ENCODE data around the gene COQ2.
"Not testable (repeated sequence)": the region's sequence is repeated elsewhere in the genome, so short reads cannot be mapped to it uniquely, and the experiment has no call there.

COQ2 gene

DNA sequence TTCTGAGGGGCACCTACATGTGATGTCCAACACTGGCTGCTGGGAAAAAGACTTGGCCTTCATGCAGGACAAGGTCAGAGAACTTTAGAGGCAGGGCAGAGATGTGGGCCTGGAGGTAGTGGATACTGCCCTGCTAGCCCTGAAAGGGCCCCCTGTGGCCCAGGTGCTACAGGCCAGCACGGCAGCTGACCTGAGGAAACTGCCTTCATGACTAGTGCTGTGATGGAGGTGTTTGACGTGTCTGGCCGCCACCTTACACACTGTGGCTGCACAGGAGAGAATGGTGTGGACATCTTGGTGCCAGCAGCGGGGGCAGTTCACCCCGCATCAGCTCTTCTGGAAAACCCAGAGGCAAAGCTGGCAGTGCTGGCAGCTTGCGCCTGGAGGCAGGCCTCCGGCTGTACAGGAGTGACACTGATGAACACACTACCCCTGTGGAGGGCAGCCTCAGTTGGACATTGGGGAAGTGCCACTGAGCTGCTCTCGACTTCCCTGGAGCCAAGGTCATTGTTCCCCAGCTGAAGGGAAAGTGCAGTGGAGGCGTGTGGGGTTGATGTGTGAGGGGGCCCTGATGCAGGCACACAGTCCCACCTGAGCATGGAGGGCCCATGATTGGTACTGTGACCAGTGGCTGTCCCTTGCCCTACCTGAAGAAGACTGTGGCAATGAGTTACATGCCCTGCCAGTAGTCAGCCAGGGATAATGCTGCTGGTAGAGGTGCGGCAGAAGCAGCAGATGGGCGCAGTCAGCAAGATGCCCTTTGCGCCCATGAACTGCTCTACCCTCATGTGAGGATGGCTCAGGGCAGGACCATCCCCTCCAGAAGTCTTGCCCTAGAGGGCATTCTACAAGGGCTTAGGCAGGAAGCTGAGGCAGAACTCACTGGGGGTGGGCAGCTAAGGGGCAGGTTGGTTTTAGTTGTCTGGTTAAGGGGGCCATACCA, 36.9 kb downstream of the COQ2 start:
- no peak for DNase-seq

DNA sequence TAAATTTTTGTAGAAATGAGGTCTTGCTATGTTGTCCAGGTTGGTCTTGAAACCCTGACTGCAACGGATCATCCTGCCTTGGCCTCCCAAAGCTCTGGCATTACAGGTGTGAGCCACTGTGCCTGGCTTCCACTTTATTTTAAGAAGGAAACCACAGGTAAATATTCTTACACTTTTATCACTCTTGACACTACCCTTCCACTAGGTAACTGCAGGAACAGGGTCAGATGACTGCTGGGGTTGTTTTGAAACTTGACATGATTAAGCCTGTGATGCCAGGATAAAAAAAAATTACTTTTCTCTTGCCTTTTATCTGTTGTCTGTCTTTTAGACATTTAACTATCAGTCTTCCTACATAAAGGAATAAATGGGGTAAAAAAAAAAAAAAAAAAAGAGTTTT, 43.5 kb downstream of the COQ2 start:
- no peak for DNase-seq

DNA sequence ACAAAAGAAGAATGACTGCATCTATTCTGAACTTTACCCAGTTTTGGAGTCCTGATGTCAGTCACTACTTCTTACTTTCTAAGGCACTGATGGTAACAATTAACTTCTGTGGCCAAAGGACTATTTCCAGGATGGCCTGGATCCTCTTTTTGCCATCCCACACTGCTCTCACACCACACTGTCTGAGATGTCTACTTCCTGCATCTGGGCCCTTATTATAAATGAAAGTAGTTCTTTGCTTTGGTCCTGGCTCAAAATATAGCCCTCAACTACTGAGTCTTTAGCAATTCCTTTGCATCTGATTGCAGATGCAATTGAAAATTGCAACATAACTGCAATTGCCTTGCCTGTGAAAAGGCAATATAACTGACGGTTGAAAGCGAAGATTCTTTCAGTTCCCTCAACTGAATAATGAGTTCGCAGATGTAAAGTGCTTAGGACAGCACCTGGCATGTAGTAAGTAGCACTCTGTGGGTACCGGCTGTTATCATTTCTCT, 44.2 kb downstream of the COQ2 start:
- no peak for DNase-seq

DNA sequence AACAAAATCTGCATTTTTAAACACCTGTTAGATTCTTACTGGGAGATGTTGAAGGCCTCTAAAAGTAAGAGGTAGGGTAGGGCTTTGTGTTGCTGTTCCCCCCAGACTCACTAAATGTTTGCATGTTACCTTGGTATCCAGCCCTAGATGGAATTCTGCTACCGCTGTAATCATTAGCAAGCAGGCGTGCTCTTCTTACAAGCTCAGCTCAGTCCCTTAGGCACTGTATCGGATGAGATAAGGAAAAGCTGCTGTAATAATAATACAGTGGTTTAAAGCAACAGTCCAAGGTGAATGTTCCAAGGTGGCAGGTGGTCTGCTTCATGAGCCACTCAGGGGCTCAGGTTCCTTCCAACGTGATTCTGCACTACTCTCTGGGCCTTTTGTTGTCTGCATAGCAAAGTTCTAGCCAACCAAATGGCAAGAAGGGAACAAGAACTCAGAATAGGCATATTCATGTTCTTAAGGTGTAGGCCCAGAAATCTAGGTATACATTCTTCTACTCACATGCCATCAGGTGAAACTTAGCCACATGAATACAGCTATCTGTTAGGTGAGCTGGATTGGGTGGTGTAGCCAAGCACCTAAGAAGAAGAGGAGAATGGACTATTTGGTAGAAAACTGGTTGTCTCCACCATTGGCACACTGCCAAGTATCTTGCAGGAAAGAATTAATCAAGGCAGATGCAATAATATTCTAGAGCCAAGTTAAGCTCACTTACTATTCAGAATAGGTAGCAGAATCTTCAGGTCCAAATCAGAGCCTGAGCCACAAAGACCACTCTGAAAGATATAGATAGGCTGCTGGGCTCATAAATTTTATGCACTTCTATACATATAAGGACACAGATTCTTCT, 46.0 kb downstream of the COQ2 start:
- no peak for DNase-seq

DNA sequence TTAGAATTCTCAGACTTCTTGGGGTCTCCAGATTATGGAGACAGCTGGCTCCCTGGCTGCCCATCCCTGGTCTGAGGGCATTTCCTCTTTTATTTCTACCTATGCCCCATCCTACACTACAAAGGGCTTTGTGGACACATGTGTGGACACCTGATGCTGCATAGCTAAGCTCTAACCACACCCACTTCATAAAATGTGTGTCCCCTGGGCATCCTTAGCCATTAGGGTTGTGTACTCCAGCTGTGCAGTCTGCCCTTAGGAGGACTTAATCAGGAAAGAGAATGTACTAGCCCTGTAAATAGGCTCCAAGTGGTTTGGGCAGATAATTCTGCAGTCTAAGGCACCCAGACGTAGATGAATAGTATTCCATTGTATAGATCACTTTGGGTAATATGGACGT, 47.0 kb downstream of the COQ2 start:
- no peak for DNase-seq

DNA sequence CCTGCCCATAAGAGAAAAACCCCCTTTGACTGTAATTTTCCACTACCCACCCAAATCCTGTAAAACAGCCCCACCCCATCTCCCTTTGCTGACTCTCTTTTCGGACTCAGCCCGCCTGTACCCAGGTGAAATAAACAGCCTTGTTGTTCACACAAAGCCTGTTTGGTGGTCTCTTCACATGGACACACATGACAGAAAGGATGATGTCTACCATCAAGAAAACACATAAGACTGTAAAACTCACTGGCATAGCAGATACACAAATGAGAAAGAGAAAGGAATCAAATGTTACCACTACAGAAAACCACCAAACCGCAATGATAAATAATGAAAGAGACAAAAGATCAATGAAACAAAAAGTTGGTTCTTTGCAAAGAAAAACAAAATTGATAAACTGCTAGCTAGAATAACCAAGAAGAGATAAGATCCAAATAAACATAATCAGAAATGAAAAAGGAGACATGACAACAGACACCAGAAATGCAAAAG, 48.9 kb downstream of the COQ2 start:
- peak in 1 of 2 donors; percentile 67 for DNase-seq

DNA sequence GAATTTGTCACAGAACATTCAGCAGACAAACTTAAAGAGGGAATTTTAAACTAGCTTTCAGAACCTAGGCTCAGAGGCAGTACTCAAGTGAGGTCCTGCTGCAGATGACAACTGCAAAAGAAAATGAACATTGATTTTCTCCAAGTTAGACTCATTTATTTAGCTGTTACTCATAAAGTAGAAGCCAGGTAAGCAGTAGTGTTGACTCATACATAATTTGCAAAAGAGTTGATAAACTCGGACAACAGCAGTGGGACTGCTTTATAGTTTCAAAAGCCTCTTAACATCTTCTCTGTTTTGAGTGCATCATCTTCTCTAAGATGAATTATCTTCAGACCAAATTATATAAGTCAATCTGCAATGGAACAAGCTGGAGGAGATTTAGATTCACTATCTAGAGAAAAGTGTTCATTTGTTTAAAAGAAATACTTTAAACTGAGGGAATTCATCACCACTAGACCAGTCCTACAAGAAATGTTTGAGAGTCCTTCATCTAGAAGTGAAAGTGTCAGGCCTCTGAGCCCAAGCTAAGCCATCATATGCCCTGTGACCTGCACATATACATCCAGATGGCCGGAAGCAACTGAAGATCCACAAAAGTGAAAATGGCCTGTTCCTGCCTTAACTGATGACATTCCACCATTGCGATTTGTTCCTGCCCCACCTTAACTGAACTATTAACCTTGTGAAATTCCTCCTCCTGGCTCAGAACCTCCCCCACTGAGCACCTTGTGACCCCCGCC, 49.5 kb downstream of the COQ2 start:
- no peak for DNase-seq

DNA sequence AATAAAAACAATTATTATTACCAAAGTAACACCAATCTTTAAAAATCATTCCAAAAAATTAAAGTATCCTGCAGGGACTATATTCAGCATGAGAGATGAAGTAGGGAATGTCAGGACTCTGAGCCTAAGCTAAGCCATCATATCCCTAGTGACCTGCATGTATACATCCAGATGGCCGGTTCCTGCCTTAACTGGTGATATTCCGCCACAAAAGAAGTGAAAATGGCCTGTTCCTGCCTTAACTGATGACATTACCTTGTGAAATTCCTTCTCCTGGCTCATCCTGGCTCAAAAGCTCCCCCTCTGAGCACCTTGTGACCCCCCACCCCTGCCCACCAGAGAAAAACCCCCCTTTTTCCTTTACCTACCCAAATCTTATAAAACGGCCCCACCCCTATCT, 50.2 kb downstream of the COQ2 start:
- not testable (repeated sequence) for DNase-seq

DNA sequence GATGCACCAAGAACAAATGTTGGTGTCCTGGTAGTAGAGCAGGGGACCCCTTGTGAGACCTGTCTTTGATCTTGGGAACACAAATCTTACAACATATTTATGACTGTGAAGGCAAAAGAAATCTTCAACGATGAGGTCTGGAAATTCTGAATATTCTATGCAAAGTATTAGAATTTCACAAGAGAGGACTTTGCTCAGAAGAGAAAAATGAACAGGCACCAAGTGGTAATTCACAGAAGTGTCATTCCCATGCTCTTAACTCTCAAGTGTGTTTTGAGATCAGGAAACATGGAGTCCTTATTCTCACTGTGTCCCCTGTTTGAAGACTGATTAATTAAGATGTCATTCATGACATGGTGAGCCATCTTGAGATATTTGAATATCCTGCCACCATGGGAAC, 52.5 kb downstream of the COQ2 start:
- no peak for DNase-seq

DNA sequence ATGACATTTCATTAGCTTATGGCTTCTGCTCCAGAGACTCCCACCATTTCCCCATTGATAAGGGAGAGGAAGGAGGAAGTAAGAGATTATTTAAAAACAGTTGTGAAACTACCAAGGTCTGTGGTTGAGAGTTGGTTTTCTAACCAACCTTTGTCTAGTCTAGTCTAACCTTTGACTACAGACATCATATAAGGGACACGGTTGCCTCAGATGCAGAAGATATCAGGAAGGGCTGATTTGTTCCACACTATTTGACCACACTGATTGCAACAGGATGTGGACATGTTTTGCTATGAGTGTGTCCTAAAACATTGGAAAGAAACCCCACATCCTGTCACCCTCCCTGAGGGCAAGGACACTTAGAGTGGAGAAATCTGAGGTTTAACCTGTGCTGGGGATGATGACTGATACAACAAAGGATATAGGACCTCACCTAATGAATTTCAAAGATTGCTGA, 53.0 kb downstream of the COQ2 start:
- peak in 1 of 2 donors; percentile 51 for DNase-seq

DNA sequence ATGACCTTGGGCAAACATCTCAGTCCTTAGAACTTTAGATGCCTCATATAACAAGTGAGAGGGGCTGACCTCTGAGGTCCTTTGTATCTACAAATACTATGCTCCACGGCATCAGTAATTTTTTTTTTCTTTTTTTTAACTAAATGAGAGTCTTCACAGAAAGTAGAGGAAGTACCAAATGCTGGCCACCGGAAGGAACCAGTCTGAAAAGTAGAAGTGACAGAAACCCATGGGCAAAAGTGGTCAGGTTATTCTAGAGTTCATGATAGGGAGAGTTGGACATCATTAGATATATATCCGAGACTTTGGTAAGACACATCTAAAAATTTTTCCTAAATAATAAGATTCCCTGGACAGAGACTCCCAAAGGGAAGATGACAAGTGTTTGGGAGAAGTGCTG, 53.7 kb downstream of the COQ2 start:
- DNase-seq, result no peak

DNA sequence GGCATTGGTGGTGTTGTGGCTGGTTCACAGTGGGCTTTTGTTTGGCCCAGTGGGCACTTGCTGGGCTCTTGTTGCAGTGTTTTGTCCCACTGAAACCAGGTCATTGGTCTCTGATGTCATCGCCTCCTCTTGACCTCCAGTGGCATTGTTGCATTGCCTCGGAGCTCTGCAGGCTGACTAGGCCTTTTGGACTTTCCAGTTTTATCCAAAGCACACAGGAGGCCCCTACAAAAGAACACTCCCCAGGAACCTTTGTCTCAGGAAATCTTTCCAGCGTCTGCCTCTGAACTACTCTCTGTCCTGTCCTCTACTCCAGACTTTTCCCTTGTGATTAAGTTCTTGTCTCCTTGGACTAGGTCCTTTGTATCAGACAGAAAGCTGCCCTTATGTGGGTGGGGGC, 54.8 kb downstream of the COQ2 start:
- DNase-seq, result no peak

DNA sequence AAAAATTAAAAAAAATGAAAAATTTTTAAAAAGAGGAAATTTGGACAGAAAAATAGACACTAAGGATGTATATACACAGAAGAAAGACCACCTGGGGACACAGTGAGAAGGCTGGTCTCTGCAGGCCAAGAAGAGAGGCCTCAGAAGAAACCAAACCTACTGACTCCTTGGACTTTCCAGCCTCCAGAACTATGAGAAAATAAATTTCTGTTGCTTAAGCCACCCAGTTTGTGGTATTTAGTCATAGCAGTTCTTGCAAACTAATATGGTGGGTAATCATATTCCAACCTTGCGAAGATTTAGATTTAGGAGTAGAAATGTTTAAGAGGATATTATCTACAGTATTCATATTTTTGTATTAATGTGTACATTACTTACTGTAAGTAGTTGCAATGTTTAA, 56.4 kb downstream of the COQ2 start:
- no peak for DNase-seq

DNA sequence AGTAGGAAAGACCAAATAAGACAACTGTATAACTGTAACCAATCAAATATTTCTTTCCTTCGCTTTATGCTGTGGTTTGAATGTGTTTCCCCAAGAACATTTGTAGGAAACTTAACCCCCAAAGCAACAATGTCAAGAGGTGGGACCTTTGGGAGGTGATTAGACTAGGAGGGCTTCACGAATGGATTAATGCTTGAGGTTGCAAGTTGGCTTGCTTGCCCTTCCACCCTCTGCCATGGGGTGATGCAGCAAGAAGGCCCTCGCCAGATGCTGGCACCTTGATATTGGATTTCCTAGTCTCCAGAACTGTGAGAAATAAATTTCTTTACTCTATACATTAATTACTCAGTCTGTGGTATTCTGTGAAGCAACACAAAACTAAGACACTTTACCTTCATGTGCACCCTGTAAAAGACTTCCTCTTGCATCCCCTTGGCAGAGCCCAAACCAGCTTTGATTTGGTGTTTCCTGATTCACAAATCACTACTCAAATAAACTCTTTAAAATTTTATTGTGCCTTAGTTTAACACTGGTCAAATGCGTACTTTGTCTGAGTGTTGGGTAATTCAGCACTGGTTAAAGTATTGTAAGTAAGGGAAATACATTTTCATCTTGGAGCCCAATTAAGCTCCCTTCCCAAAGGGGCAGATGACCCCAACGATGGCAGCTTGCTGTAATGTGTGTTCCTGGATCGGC, 59.9 kb downstream of the COQ2 start:
- DNase-seq, result no peak

DNA sequence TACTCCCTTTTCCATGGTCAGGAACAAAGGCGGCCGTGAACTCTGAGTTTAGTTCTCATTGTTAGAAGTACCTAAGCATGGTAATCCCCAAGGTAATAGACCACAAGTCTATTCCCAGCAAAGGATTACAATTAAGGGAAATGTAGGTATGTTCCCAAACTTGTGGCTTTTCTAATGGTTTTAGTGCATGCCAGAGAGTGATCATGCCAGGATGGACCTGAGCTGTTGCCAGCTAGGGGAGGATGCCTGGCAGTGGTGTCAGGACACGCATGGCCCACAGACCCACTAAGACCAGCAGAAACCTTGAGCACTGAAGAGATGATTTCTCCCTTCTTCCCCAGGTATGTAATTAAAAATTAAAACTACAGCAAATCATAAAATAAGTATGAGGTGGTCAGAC, 60.8 kb downstream of the COQ2 start:
- DNase-seq, result no peak

DNA sequence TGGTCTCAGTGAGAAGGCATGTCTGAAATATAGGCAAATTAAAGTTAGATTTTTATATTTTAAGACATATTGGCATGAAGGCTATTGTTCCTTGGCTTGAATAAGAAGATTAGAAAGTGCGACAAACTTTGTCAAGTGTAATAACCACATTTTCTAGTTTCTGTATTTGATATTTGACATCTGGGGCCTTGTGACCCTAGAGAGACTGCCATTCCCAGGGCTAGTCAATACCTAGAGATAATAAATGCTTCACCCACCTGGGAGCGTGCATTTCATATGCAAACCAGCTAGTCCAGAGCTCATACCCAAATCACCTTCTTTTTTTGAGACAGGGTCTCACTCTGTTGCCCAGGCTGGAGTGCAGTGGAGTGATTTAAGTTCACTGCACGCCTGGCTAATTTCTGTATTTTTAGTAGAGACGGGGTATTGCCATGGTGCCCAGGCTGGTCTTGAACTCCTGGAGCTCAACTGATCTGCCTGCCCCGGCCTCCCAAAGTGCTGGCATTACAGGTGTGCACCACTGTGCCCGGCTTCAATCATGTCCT, 62.6 kb downstream of the COQ2 start:
- DNase-seq, result no peak

DNA sequence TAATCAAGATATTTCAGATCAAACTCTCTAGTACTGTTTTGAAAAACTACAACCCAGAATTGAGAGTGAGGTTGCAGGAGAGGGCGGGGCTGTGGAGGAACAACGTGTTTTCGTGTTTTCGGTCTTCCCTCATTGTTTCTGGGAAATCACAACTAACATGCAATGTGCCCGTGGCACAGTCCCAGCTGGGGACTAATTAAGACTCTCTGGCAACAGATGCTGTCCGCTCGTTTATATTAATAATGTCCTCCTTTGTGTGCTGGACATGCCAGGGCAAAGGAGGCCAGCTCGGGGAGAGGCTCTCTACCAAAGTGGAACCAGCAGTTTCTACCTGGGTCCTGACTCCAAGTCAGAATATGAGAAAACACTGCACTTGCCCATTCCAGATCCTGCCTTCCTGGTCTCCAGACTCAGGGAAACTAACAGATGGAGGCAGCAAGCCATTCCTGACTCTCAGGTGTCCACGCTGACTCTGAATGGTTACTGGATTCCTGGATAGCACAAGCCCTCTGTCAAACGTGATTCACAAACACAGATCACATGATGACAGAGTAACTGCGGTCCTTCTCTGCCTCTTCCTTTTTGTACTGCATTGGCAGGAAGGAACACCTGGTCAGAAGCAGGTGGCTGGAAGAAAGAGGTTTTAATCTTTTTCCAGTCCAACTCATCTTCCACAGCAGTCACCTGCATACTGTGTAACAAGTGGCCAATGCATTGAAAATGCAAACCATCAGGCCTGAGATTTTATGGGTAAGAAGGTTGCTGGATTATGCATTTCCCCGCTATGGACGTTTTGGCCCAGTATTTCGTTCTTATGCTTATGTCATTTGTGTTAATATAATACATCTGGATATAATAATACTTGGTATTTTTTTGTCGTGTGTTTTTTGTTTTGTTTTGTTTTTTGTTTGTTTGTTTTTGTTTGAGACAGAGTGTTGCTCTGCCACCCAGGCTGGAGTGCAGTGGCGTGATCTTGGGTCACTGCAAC, 65.0 kb downstream of the COQ2 start:
- peak; percentile 29 to 49 for DNase-seq

DNA sequence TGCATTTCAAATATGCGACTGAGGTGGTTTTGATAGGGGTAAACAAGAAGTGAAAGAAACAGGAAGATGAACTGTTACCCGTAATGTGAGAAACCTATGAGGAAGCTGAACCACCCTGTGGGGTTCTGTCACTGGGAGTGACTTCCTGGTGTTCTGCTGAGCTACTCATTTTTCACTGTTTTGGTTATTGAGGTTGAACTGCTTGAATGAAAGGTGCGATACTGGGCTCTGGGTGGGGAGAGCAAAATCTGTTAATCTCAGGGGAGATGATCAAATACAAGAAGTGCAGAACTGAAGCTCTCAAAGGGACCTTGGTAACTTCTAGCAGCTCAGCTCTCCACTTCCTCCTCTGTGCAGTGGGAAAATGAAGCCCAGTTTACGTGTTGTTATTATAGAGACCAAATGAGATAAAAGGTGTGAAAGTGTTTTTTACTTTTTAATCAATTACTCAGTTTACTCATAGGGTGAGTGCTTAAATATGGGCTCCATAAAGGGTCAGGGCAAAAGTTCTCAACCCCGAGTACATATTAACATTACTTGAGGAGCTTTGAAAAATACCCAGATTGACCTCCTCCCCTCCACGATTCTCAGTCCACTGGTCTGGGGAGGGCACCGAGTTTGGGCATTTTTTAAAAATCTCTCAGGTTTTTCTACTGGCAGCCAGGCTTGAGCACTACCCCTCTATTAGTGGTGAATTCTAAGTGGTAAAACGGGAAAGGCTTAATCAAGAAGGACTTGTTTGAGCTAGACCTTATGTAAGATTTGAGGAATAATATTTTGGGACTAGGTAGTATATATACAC, 66.7 kb downstream of the COQ2 start:
- DNase-seq, result peak; percentile 87 to 89

DNA sequence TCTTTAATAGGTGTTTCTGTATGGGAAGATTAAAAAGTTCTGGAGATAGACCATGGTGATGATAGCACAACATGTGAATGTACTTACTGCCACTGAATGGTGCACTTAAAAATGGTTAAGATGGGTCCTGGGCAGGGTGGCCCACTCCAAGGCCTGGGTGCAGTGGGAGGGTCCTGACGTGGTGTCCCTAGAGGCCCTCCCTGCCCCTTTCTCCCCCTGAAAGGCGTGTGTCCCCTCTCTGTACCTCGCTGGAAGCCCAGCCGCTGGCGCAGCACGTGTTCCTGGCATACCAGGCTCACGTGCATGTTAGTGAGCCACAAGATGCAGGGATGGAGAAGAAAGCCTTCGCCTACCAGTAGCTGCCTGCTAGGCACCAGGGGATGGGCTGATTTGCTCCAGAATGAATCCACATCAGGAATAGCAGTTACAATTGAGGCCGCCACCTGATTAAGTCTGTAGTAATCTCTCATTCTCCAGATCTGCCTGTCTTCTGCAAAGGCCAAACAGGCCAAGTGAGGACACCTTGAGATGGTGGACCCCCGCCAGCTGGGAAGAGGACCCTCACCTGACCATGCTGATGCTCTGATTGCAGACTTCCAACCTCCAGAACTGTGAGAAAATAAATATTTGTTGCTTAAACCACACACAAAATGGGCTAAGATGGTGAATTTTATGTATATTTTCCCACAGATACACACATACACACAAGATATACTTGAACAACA, 67.5 kb downstream of the COQ2 start:
- no peak for DNase-seq

Measured in CD4-positive, alpha-beta T cell treated with Interleukin-4 for 1 hour (primary cell).